GM12873 (cell line): ENCODE data around the gene ALDH6A1.

ENCODE experiments used
- TF ChIP-seq, protein P1 (sequence below): IDR thresholded peaks from 2 replicates; pipeline ENCODE4 v1.5.1; 2012; ENCODE audit warnings: low read depth, mild to moderate bottlenecking, moderate library complexity, low read length, control low read depth; ENCODE audit not compliant: insufficient read depth; ENCODE audit errors: missing control alignments

Gene ALDH6A1

DNA sequence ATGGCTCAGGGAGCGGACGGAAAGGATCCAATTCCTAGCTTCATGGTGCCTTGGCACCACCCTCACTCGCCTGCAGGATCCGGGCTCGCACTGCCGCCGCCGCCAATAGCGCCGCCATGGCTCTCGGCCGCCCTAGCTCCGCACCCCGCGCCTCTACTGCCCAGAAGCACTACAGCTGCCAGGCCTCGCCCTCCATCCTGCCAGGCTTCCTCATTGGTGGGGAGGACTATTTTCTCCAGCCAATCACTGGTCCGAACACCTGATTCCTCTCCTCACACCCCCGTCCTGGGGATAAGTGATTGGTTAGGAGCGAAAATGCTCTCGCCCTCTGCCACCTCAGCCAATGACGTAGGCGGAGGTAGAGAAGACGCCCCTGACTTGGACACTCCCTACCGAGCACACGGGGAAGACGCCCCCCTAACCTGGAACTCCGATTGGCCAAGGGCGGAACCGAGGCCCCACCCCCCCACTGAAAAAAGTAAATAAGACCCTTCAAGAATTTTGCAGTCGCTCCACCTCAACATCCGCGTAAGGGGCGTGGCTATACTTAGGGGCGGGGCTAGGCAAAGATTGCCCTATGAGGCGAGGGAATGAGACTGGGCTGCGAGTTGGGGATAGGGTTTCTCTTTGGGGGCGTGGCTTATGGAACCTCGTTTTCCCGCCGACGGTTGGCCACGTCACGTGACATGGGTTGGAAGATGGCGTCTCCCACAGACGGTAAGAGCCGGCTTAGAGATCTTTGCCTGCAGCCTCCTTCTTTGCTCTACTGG, at the start of gene ALDH6A1, which contains the start of gene LIN52:
TSS of gene ALDH6A1 (minus strand) at position 177 of the 770 bp plus-strand sequence. CDS start at position 118, 59 bp downstream.
TSS of gene LIN52 (plus strand) at position 680 of the 770 bp plus-strand sequence. CDS start at position 699, 19 bp downstream.
- TF ChIP-seq, protein P1, sequence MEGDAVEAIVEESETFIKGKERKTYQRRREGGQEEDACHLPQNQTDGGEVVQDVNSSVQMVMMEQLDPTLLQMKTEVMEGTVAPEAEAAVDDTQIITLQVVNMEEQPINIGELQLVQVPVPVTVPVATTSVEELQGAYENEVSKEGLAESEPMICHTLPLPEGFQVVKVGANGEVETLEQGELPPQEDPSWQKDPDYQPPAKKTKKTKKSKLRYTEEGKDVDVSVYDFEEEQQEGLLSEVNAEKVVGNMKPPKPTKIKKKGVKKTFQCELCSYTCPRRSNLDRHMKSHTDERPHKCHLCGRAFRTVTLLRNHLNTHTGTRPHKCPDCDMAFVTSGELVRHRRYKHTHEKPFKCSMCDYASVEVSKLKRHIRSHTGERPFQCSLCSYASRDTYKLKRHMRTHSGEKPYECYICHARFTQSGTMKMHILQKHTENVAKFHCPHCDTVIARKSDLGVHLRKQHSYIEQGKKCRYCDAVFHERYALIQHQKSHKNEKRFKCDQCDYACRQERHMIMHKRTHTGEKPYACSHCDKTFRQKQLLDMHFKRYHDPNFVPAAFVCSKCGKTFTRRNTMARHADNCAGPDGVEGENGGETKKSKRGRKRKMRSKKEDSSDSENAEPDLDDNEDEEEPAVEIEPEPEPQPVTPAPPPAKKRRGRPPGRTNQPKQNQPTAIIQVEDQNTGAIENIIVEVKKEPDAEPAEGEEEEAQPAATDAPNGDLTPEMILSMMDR = peak; percentile 14

- TF ChIP-seq, protein P1 = no peak
Observed at GRCh38 chr14:74127634-74128033, 43.4 kb upstream of the ALDH6A1 start.

GRCh38 chr14:74126315-74127013, 42.2 kb upstream of the ALDH6A1 start:
- TF ChIP-seq, protein P1 = no peak

DNA sequence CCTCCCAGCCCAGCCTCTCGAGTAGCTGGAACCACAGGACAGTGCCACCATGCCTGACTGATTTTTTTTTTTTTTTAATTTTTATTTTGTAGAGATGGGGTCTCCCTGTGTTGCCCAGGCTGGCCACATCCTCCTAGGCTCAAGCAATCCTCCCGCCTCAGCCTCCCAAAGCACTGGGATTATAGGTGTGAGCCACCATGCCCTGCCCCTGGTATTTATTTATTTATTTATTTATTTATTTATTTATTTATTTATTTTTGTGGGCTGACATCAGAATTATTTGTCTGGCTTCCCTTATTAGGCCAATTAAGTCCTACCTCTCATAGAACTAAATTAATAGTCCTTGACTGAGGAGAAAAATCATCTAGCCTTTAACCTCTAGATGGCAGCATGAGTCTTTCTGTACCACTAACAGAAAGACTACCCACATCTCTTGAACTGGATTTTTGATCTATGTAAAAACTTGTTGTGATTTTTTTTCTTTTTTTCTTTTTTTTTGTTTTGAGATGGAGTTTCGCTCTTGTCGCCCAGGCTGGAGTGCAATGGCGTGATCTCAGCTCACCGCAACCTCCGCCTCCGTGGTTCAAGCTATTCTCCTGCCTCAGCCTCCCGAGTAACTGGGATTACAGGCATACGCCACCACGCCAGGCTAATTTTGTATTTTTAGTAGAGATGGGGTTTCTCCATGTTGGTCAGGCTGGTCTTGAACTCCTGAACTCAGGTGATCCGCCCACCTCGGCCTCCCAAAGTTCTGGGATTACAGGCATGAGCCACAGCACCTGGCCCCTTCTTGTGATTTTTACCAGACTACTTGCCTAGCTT, 27.4 kb upstream of the ALDH6A1 start:
- TF ChIP-seq, protein P1 = peak; percentile 55

GRCh38 chr14:74109369-74109768, 25.1 kb upstream of the ALDH6A1 start:
- TF ChIP-seq, protein P1 = no peak

GRCh38 chr14:74105381-74105780, 21.1 kb upstream of the ALDH6A1 start:
- TF ChIP-seq, protein P1 = no peak
